SH-SY5Y (cell line): ENCODE data around the gene ANO7.

Experiments
- GATA2 ChIP-seq: IDR thresholded peaks from 2 replicates; pipeline ENCODE4 v1.6.1; 2011; ENCODE audit warnings: mild to moderate bottlenecking, low read depth, low read length
- GATA3 ChIP-seq: IDR thresholded peaks from 2 replicates; pipeline ENCODE4 v1.6.1; 2011; ENCODE audit warnings: low read depth, mild to moderate bottlenecking, low read length, moderate library complexity

- TF ChIP-seq GATA3 (no peak), GATA2 (no peak)
These were observed 16.0 kb downstream of the ANO7 start for GRCh38 chr2:241204490-241204889.
